Progenitor cell of endocrine pancreas (in vitro differentiated cells): ENCODE measurements around the gene UQCRQ. TPM values are rescaled to one million over a fixed set of nuclear protein-coding genes. Genes with fewer than 3 reads are reported as not detected.
A peak's percentile ranks its signal among the peaks of the same experiment; 100 is the strongest.

ENCODE experiments used
- DNase-seq: peaks from one replicate; pipeline ENCODE4 v3.0.0; 2021; ENCODE audit warnings: low spot score; ENCODE audit not compliant: unreplicated experiment
- H3K27ac Mint-ChIP-seq: 2 replicates; pipeline ENCODE4 v1.8.0; 2021; ENCODE audit warnings: mild to moderate bottlenecking, moderate library complexity, mixed read lengths
- H3K27me3 Mint-ChIP-seq: 2 replicates; pipeline ENCODE4 v1.8.0; 2021; ENCODE audit warnings: mixed read lengths
- H3K36me3 Mint-ChIP-seq: 2 replicates; pipeline ENCODE4 v1.8.0; 2022; ENCODE audit warnings: mixed read lengths; ENCODE audit not compliant: insufficient read depth
- H3K4me1 Mint-ChIP-seq: 2 replicates; pipeline ENCODE4 v1.8.0; 2021; ENCODE audit warnings: low read depth, mixed read lengths
- H3K4me3 Mint-ChIP-seq: 2 replicates; pipeline ENCODE4 v1.8.0; 2021; ENCODE audit warnings: low read depth, mild to moderate bottlenecking, moderate library complexity, mixed read lengths
- H3K9me3 Mint-ChIP-seq: 2 replicates; pipeline ENCODE4 v1.8.0; 2021; ENCODE audit warnings: low read depth, mixed read lengths
- CTCF ChIP-seq: fragments of 200-600 bp; sonication (generic); IDR thresholded peaks from one replicate; pipeline ENCODE4 v1.5.0; 2021; ENCODE audit warnings: antibody characterized with exemption, mild to moderate bottlenecking; ENCODE audit not compliant: unreplicated experiment
- total RNA-seq: library from RNA; stranded (reverse); gene quantifications from 2 replicates; pipeline ENCODE4 v1.2.1, GENCODE V29; 2021

UQCRQ gene
- total RNA-seq, 1 donor from 2014 or later = 230 TPM

- Mint-ChIP-seq H3K4me3 (no peak overlapping the region), H3K27ac (no peak overlapping the region), H3K4me1 (peaks cover 32% of the 10 kb centered on the region), H3K27me3 (no peaks in the 10 kb centered on the region), H3K36me3 (peaks cover 28% of the 10 kb centered on the region), H3K9me3 (peaks cover 3% of the 10 kb centered on the region)
- no peak for TF ChIP-seq CTCF
- DNase-seq = no peak
These were observed 11.0 kb downstream of the UQCRQ start for GRCh38 chr5:132877466-132877865.

GRCh38 chr5:132877938-132878337, 11.5 kb downstream of the UQCRQ start:
- Mint-ChIP-seq H3K9me3 (peaks cover 3% of the 10 kb centered on the region), H3K27me3 (no peaks in the 10 kb centered on the region), H3K4me1 (peaks cover 27% of the 10 kb centered on the region), H3K27ac (no peak overlapping the region), H3K36me3 (peaks cover 28% of the 10 kb centered on the region), H3K4me3 (no peak overlapping the region)
- no peak for DNase-seq
- TF ChIP-seq CTCF = no peak

- H3K27me3 Mint-ChIP-seq = no peaks in the 10 kb centered on the region
- no peak overlapping the region for H3K27ac Mint-ChIP-seq
- H3K36me3 Mint-ChIP-seq = peaks cover 34% of the 10 kb centered on the region
- no peak overlapping the region for H3K4me3 Mint-ChIP-seq
- peak; percentile 70 for TF ChIP-seq CTCF
- no peaks in the 10 kb centered on the region for H3K4me1 Mint-ChIP-seq
- DNase-seq = no peak
- no peaks in the 10 kb centered on the region for H3K9me3 Mint-ChIP-seq
These were observed 16.9 kb downstream of the UQCRQ start for GRCh38 chr5:132883261-132883834.

- Mint-ChIP-seq H3K36me3 (peaks cover 36% of the 10 kb centered on the region), H3K4me3 (no peak overlapping the region), H3K27ac (no peak overlapping the region), H3K27me3 (no peaks in the 10 kb centered on the region), H3K4me1 (no peaks in the 10 kb centered on the region), H3K9me3 (no peaks in the 10 kb centered on the region)
- DNase-seq = no peak
- no peak for TF ChIP-seq CTCF
These were observed 18.1 kb downstream of the UQCRQ start for GRCh38 chr5:132884548-132884947.

GRCh38 chr5:132886064-132886823, 19.8 kb downstream of the UQCRQ start:
- H3K9me3 Mint-ChIP-seq = no peaks in the 10 kb centered on the region
- peaks cover 29% of the 10 kb centered on the region for H3K36me3 Mint-ChIP-seq
- no peak for DNase-seq
- no peak overlapping the region for H3K4me3 Mint-ChIP-seq
- H3K4me1 Mint-ChIP-seq = no peaks in the 10 kb centered on the region
- no peaks in the 10 kb centered on the region for H3K27me3 Mint-ChIP-seq
- H3K27ac Mint-ChIP-seq = peak overlapping the region; percentile 35
- no peak for TF ChIP-seq CTCF
